ENCODE results near the gene FANK1. TPM values are rescaled to one million over a fixed set of nuclear protein-coding genes. Genes with fewer than 3 reads are reported as not detected.

Gene FANK1
- total and polyA plus RNA-seq, 2 donors from 2014 or later: 8.6 to 13.4 TPM

DNA sequence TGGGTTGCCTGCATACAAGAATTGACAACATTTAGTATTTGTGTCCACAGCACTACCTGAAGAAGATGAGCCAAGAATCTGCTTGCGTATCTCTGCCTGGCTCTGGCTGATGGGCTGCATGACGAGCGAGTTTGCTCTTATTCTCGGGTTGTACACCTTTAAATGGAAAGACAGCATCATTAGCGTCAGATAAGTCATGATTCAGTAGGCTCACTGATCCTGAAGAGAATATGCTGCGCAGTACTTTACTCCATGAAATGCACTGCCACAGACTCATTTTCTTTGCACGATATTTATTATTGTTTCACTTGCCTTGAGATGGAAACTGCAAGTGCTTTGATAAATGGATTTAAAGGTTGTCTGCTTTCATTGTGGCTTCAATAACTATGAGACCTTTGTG lies 43.9 kb upstream of the FANK1 start:
- H3K9ac ChIP-seq (ENCODE audit: low read length in 3 of 3): no peak overlapping the region
- no peaks in the 10 kb centered on the region for H3K4me1 ChIP-seq (ENCODE audit: control insufficient read depth in 2 of 3, insufficient read depth in 2 of 3, low read depth in 1 of 3, low read length in 3 of 3)
- FAIRE-seq (no peak), DNase-seq (no peak)
- TF ChIP-seq, protein P1, sequence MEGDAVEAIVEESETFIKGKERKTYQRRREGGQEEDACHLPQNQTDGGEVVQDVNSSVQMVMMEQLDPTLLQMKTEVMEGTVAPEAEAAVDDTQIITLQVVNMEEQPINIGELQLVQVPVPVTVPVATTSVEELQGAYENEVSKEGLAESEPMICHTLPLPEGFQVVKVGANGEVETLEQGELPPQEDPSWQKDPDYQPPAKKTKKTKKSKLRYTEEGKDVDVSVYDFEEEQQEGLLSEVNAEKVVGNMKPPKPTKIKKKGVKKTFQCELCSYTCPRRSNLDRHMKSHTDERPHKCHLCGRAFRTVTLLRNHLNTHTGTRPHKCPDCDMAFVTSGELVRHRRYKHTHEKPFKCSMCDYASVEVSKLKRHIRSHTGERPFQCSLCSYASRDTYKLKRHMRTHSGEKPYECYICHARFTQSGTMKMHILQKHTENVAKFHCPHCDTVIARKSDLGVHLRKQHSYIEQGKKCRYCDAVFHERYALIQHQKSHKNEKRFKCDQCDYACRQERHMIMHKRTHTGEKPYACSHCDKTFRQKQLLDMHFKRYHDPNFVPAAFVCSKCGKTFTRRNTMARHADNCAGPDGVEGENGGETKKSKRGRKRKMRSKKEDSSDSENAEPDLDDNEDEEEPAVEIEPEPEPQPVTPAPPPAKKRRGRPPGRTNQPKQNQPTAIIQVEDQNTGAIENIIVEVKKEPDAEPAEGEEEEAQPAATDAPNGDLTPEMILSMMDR (IDR thresholded peaks at IDR 0.05; ENCODE audit: borderline replicate concordance, extremely low read depth, insufficient read depth): no peak
- intact Hi-C loops (cut with DNase I): no loop called here
- peaks cover 0 to 26% (median 23%) of the 10 kb centered on the region in 3 donors for H3K36me3 ChIP-seq (ENCODE audit: control insufficient read depth in 2 of 3, insufficient read depth in 3 of 3, low read length in 3 of 3)
- H3K27me3 ChIP-seq (ENCODE audit: control insufficient read depth, insufficient read depth, low read length): no peaks in the 10 kb centered on the region
- no peak overlapping the region for H3K27ac ChIP-seq (ENCODE audit: low read depth in 2 of 2, low read length in 2 of 2)
- H3K9me3 ChIP-seq (ENCODE audit: control insufficient read depth in 2 of 3, insufficient read depth in 1 of 3, low read length in 3 of 3): no peaks in the 10 kb centered on the region
- H3K4me3 ChIP-seq (ENCODE audit: low read length in 3 of 3): no peak overlapping the region

DNA sequence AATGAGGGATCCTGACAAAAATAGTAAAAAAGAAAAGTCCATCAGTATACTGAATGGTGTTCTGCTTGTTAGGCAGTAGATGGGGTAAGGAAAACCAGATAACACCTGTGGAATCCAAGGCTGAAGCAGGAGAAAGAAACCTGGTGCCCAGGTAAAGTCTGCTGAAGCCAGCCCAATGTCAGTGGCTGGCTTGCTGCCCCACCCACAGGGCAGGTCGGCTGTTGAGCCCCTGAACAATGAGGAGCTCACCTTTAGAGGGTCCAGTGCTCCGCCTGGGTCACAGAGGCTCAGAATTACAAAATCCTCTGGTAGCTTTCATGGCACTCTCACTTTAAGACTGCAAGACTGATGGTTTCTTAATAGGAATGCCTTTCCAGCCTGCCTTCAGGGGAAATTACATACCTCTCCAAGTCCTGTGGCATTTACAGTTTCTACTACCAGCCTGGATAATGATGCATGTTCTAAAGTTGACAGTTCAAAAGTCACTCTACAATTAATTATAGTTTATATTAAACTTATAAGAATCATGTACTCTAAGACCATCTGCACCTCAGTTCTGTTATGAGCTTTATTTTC lies 39.1 kb upstream of the FANK1 start:
- Histone ChIP-seq H3K36me3 (ENCODE audit: control insufficient read depth in 2 of 3, insufficient read depth in 3 of 3, low read length in 3 of 3) (peaks cover 0 to 22% (median 10%) of the 10 kb centered on the region in 3 donors), H3K9me3 (ENCODE audit: control insufficient read depth in 2 of 3, insufficient read depth in 1 of 3, low read length in 3 of 3) (no peaks in the 10 kb centered on the region), H3K4me1 (ENCODE audit: control insufficient read depth in 2 of 3, insufficient read depth in 2 of 3, low read depth in 1 of 3, low read length in 3 of 3) (no peaks in the 10 kb centered on the region), H3K9ac (ENCODE audit: low read length in 3 of 3) (no peak overlapping the region), H3K27ac (ENCODE audit: low read depth in 2 of 2, low read length in 2 of 2) (no peak overlapping the region), H3K4me3 (ENCODE audit: low read length in 3 of 3) (no peak overlapping the region), H3K27me3 (ENCODE audit: control insufficient read depth, insufficient read depth, low read length) (no peaks in the 10 kb centered on the region)
- intact Hi-C loops (cut with DNase I): no loop called here
- DNase-seq: no peak
- TF ChIP-seq, protein P1 (IDR thresholded peaks at IDR 0.05; ENCODE audit: borderline replicate concordance, extremely low read depth, insufficient read depth): no peak
- FAIRE-seq: no peak

DNA sequence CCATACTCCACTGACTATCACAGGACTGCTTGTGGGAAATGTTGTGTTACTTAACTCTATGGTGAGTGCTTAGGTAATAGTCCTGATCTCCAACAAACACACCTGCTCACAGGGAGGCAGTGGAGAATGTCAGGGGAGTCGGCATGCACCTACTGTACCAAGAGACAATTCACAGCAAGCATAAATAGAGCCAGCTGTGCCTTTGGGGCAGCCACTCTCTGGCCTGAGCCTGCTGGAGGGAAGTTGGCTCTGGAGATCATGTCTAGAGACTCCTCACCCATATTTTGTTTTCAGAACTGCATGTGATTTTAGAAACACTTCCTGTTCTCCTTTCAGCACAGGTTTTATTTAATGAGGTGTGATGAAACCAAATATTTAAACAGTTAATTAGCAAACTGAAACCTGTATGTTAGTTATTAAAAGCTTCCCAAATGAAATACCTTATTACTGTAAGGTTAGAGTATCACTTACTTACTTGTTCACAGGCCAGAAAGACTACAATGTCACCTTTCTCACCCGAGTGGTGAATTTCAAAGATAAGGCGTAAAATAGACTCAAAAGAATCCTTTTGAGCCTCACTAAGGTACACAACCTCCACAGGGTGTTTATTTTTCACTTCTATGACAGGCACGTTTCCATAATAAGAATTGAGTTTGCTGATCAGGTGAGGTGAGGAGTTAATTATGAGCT lies 37.1 kb upstream of the FANK1 start:
- no peaks in the 10 kb centered on the region for H3K9me3 ChIP-seq (ENCODE audit: control insufficient read depth in 2 of 3, insufficient read depth in 1 of 3, low read length in 3 of 3)
- intact Hi-C loops (cut with DNase I): no loop called here
- H3K27me3 ChIP-seq (ENCODE audit: control insufficient read depth, insufficient read depth, low read length): no peaks in the 10 kb centered on the region
- no peaks in the 10 kb centered on the region for H3K4me1 ChIP-seq (ENCODE audit: control insufficient read depth in 2 of 3, insufficient read depth in 2 of 3, low read depth in 1 of 3, low read length in 3 of 3)
- H3K9ac ChIP-seq (ENCODE audit: low read length in 3 of 3): no peak overlapping the region
- FAIRE-seq: no peak
- no peak overlapping the region for H3K27ac ChIP-seq (ENCODE audit: low read depth in 2 of 2, low read length in 2 of 2)
- H3K4me3 ChIP-seq (ENCODE audit: low read length in 3 of 3): no peak overlapping the region
- DNase-seq: no peak
- peaks cover 0 to 18% (median 3%) of the 10 kb centered on the region in 3 donors for H3K36me3 ChIP-seq (ENCODE audit: control insufficient read depth in 2 of 3, insufficient read depth in 3 of 3, low read length in 3 of 3)
- TF ChIP-seq, protein P1 (IDR thresholded peaks at IDR 0.05; ENCODE audit: borderline replicate concordance, extremely low read depth, insufficient read depth): no peak

All from kidney (tissue), 14 donors.